ENCODE results near the gene TSPAN32. TPM values are rescaled to one million over a fixed set of nuclear protein-coding genes. Genes with fewer than 3 reads are reported as not detected.
A peak's percentile ranks its signal among the peaks of the same experiment; 100 is the strongest.

TSPAN32 gene
- total and polyA plus RNA-seq, 5 donors = 11.4 to 24.0 (median 14.2) TPM

DNA sequence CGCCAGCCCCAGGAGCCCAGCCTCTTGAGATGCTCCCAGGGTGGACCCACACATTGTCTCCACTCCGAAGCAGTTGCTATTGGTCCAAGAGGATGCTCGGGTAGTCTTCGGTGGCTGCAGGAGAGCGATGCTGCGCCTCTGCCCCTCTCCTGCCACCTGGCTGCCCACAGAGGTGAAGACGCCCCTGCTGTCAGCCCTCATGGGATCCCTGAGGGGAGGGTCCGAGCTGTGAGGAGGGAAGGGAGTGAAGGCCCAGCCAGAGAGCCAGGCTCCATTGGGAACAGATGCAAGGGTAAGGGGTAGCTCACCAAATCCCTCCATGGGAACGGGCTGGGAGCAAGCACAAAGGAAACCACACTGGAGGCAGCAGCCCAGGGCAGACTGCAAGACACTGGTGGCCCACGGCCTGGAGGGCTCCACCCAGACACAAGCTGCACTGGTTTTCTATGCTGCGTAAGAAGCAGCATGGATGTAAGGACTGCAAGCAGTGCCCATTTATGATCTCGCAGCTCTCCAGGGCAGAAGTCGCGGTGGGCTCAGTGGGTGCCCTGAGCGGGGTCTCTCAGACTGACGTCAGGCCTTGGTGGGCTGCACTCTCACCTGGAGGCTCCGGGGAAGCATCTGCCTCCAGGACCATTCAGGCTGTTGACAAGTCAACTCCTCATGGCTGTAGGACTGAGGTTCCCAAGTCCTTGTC is 15.7 kb downstream of the TSPAN32 start:
- peaks cover 6% of the 10 kb centered on the region for H3K4me1 ChIP-seq (ENCODE audit: control insufficient read depth, insufficient read depth, low read length)
- no peaks in the 10 kb centered on the region for H3K27me3 ChIP-seq (ENCODE audit: control insufficient read depth, insufficient read depth)
- DNase-seq = peak in 2 of 3 donors; percentile 36 to 42
- WGBS = 94% methylated on average over 17 of the region's 17 CpGs
- no peak overlapping the region for H3K4me3 ChIP-seq (ENCODE audit: low read length)
- intact Hi-C loops (cut with DNase I) = loop anchor here in 2 of 4 donors (5.0 to 10.0 kb wide), 2 partner anchors 55 to 57 kb away; partner anchors contain the start of gene CD81 (in 1 of the 2)
- no peak overlapping the region for H3K27ac ChIP-seq (ENCODE audit: low read length)
- no peaks in the 10 kb centered on the region for H3K9me3 ChIP-seq (ENCODE audit: control insufficient read depth, low read length)
- no peak for ATAC-seq

GRCh38 chr11:2318123-2318522 is 16.3 kb downstream of the TSPAN32 start:
- no peak for ATAC-seq
- intact Hi-C loops (cut with DNase I) = loop anchor here in 2 of 4 donors (5.0 to 10.0 kb wide), 2 partner anchors 54 to 57 kb away; partner anchors contain the start of gene CD81 (in 1 of the 2)
- Histone ChIP-seq H3K9me3 (ENCODE audit: control insufficient read depth, low read length) (no peaks in the 10 kb centered on the region), H3K27me3 (ENCODE audit: control insufficient read depth, insufficient read depth) (no peaks in the 10 kb centered on the region), H3K27ac (ENCODE audit: low read length) (no peak overlapping the region), H3K4me3 (ENCODE audit: low read length) (no peak overlapping the region), H3K4me1 (ENCODE audit: control insufficient read depth, insufficient read depth, low read length) (peaks cover 6% of the 10 kb centered on the region)
- 85% methylated on average over 4 of the region's 4 CpGs for WGBS
- DNase-seq = no peak

GRCh38 chr11:2318707-2319106 is 16.9 kb downstream of the TSPAN32 start:
- Histone ChIP-seq H3K27me3 (ENCODE audit: control insufficient read depth, insufficient read depth) (no peaks in the 10 kb centered on the region), H3K4me3 (ENCODE audit: low read length) (no peak overlapping the region), H3K9me3 (ENCODE audit: control insufficient read depth, low read length) (no peaks in the 10 kb centered on the region), H3K4me1 (ENCODE audit: control insufficient read depth, insufficient read depth, low read length) (peaks cover 6% of the 10 kb centered on the region), H3K27ac (ENCODE audit: low read length) (no peak overlapping the region)
- 94% methylated on average over 7 of the region's 7 CpGs for whole genome bisulfite sequencing
- ATAC-seq (no peak), DNase-seq (no peak)
- intact Hi-C loops (cut with DNase I) = loop anchor here in 2 of 4 donors (5.0 to 10.0 kb wide), 2 partner anchors 54 to 56 kb away; partner anchors contain the start of gene CD81 (in 1 of the 2)

- peak in 1 of 3 donors; percentile 47 for DNase-seq
- Histone ChIP-seq H3K4me1 (ENCODE audit: control insufficient read depth, insufficient read depth, low read length) (no peaks in the 10 kb centered on the region), H3K27ac (ENCODE audit: low read length) (no peak overlapping the region), H3K27me3 (ENCODE audit: control insufficient read depth, insufficient read depth) (no peaks in the 10 kb centered on the region), H3K9me3 (ENCODE audit: control insufficient read depth, low read length) (no peaks in the 10 kb centered on the region), H3K4me3 (ENCODE audit: low read length) (no peak overlapping the region)
- WGBS = 65% methylated on average over 10 of the region's 10 CpGs
- intact Hi-C loops (cut with DNase I) = loop anchor here in 2 of 4 donors (5.0 to 10.0 kb wide), 2 partner anchors 52 to 55 kb away; partner anchors contain the start of gene CD81 (in 1 of the 2)
- ATAC-seq = no peak
Observed at GRCh38 chr11:2319791-2320472, 18.1 kb downstream of the TSPAN32 start.

DNA sequence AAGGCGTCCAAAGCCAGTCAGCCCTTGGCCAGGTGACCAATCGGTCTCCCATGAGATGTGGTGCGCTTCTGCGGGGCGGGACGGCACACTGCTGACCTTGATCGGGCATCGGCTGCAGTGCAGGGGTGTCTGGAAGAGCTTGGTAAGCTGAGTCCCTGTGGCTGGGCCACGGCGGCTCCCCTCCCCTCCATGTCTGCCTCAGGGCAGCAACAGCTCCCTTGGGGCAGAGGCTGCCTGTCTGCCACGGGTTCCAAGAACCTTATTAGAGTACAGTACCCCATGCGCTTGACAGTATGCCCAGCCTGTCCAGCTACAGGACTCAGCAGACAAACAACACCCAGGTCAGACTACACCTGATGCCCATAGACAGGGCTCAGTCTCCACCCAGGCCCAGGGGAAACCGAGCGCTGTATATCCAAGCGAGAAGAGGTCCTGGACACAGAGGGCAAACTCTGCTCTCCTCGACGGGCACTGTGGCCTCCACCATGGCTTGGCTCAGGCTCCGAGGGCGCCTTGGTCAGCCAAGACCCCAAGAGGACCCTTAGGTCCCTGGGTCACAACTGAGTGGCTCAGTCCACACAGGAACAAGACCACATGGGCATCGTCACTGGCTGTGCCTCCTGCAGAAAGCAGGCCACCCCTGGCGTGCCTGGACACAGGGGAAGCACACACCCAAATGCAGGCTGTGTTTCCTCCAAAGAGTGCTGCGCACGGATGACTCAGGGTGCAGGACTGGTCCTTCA is 18.9 kb downstream of the TSPAN32 start:
- no peak overlapping the region for H3K27ac ChIP-seq (ENCODE audit: low read length)
- no peaks in the 10 kb centered on the region for H3K4me1 ChIP-seq (ENCODE audit: control insufficient read depth, insufficient read depth, low read length)
- H3K4me3 ChIP-seq (ENCODE audit: low read length) = no peak overlapping the region
- WGBS = 85% methylated on average over 23 of the region's 23 CpGs
- ATAC-seq = no peak
- intact Hi-C loops (cut with DNase I) = no loop called here
- DNase-seq = peak in 1 of 3 donors; percentile 41
- H3K9me3 ChIP-seq (ENCODE audit: control insufficient read depth, low read length) = no peaks in the 10 kb centered on the region
- H3K27me3 ChIP-seq (ENCODE audit: control insufficient read depth, insufficient read depth) = no peaks in the 10 kb centered on the region

- no peaks in the 10 kb centered on the region for H3K27me3 ChIP-seq (ENCODE audit: control insufficient read depth, insufficient read depth)
- H3K27ac ChIP-seq (ENCODE audit: low read length) = no peak overlapping the region
- H3K4me1 ChIP-seq (ENCODE audit: control insufficient read depth, insufficient read depth, low read length) = no peaks in the 10 kb centered on the region
- no peaks in the 10 kb centered on the region for H3K9me3 ChIP-seq (ENCODE audit: control insufficient read depth, low read length)
- ATAC-seq = no peak
- WGBS = 79% methylated on average over 6 of the region's 6 CpGs
- no peak for DNase-seq
- H3K4me3 ChIP-seq (ENCODE audit: low read length) = no peak overlapping the region
- intact Hi-C loops (cut with DNase I) = no loop called here
Observed at GRCh38 chr11:2321311-2321683, 19.5 kb downstream of the TSPAN32 start.

DNA sequence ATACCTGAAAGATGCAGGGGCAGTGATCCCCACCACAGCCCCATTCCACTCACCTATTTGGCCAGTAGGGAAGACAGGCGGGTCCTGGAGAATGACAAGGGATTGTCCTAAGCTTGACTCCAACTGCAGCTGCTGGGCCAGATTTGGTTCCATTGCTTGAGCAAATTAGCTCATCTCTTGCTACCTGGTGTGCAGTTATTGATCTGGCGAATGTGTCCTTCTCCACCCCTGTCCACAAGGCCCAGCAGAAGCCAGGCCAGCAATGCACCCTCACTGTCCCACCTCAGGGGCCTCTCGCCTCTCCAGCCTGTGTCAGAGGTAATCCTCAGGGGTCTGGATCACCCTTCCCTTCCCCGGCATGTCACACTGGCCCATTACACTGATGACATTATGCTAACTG is 23.3 kb downstream of the TSPAN32 start:
- no peaks in the 10 kb centered on the region for H3K9me3 ChIP-seq (ENCODE audit: control insufficient read depth, low read length)
- peak overlapping the region; percentile 75 for H3K27ac ChIP-seq (ENCODE audit: low read length)
- DNase-seq (no peak), ATAC-seq (no peak)
- no peaks in the 10 kb centered on the region for H3K4me1 ChIP-seq (ENCODE audit: control insufficient read depth, insufficient read depth, low read length)
- WGBS = 96% methylated on average over 4 of the region's 4 CpGs
- no peaks in the 10 kb centered on the region for H3K27me3 ChIP-seq (ENCODE audit: control insufficient read depth, insufficient read depth)
- intact Hi-C loops (cut with DNase I) = no loop called here
- H3K4me3 ChIP-seq (ENCODE audit: low read length) = no peak overlapping the region

DNA sequence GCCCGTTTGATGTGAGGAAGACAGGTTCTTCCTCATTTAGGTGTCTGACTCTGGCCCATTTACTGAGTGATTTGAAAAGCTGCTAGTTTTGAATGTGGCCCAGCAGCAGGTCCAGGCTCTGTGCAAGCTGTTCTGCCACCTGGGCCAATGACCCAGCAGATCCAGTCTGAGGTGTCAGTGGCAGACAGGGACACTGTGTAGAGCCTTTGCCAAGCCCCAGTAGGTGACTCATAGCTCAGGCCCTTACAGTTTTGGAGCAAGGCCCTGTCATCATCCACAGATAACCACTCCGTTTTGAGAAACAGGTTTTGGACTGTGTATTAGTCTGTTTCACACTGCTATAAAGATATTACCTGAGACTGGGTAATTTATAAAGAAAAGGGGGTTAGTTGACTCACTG is 23.9 kb downstream of the TSPAN32 start:
- no peak overlapping the region for H3K4me3 ChIP-seq (ENCODE audit: low read length)
- ATAC-seq = peak; percentile 92 to 94
- H3K4me1 ChIP-seq (ENCODE audit: control insufficient read depth, insufficient read depth, low read length) = no peaks in the 10 kb centered on the region
- DNase-seq = peak; percentile 44 to 77 (median 65)
- 52% methylated on average over 2 of the region's 2 CpGs for WGBS
- H3K9me3 ChIP-seq (ENCODE audit: control insufficient read depth, low read length) = no peaks in the 10 kb centered on the region
- intact Hi-C loops (cut with DNase I) = no loop called here
- no peaks in the 10 kb centered on the region for H3K27me3 ChIP-seq (ENCODE audit: control insufficient read depth, insufficient read depth)
- peak overlapping the region; percentile 75 for H3K27ac ChIP-seq (ENCODE audit: low read length)

- no peak overlapping the region for H3K27ac ChIP-seq (ENCODE audit: low read length)
- no peaks in the 10 kb centered on the region for H3K9me3 ChIP-seq (ENCODE audit: control insufficient read depth, low read length)
- no peak for ATAC-seq
- intact Hi-C loops (cut with DNase I) = no loop called here
- WGBS = 93% methylated on average over 11 of the region's 11 CpGs
- DNase-seq = peak in 1 of 3 donors; percentile 42
- no peaks in the 10 kb centered on the region for H3K4me1 ChIP-seq (ENCODE audit: control insufficient read depth, insufficient read depth, low read length)
- H3K4me3 ChIP-seq (ENCODE audit: low read length) = no peak overlapping the region
- no peaks in the 10 kb centered on the region for H3K27me3 ChIP-seq (ENCODE audit: control insufficient read depth, insufficient read depth)
Observed at GRCh38 chr11:2327032-2327431, 25.2 kb downstream of the TSPAN32 start.

DNA sequence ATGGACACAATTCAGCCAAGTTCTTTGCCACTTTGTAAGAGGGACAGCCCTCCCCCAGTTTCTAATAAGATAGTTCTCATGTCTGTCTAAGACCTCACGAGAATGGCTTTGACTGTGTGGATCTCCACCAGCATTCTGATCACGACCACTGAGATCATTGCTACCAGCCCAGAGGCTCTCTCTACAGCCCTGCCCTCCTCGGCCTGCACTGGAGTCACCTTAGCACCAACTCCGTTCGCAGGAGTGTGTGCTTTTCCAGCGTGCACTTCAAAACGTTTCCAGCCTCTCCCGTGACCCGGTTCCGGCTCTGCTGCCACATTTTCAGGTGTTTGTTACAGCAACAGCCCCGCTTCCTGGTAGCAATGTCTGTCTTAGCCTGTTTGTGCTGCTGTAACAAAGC is 26.2 kb downstream of the TSPAN32 start:
- Histone ChIP-seq H3K27me3 (ENCODE audit: control insufficient read depth, insufficient read depth) (no peaks in the 10 kb centered on the region), H3K9me3 (ENCODE audit: control insufficient read depth, low read length) (no peaks in the 10 kb centered on the region), H3K4me3 (ENCODE audit: low read length) (no peak overlapping the region), H3K27ac (ENCODE audit: low read length) (no peak overlapping the region), H3K4me1 (ENCODE audit: control insufficient read depth, insufficient read depth, low read length) (no peaks in the 10 kb centered on the region)
- no peak for ATAC-seq
- DNase-seq = no peak
- 92% methylated on average over 11 of the region's 11 CpGs for WGBS
- intact Hi-C loops (cut with DNase I) = no loop called here
